ENCODE data around the gene C3.

DNA sequence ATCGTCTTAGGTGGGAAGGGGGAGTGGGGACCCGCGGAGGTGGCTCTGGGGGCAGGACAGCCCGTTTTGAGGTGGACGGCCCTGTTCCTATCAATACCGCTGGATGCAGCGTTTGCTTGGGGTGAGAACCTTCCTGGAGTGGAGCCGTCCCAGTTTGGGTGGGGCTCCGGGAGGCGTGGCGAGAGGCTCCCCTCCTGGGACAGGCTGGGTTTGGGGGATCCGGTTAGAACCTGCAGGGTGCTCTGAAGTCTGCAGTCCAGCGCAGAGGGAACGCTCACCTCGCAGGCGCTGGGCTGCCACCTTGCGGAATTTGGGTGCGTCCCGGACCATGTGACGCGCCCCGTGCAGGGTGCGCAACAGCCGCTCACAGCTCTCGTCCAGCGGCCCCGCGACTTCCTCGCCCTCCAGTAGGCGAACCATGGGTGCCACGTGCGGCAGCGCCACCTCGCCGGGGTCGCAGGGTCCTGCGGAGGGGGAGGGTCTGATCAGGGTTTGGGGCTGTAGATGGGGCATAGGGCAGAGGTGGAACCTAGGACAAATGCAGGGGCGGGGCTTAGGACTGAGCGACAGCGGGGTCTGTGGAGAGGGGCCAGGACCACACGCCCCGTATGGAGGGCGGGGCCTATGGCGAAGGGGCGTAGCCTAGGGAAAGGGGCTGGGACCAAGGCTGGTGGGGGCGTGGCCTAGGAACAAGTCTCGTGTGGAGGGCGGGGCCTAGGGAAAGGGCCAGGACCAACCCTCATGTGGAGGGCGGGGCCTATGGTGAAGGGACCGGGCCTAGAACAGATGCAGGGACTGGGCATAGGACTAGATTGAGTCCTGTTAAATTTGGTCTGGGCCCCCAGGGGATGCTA is 33.0 kb upstream of the C3 start:
- TF ChIP-seq, protein P1, sequence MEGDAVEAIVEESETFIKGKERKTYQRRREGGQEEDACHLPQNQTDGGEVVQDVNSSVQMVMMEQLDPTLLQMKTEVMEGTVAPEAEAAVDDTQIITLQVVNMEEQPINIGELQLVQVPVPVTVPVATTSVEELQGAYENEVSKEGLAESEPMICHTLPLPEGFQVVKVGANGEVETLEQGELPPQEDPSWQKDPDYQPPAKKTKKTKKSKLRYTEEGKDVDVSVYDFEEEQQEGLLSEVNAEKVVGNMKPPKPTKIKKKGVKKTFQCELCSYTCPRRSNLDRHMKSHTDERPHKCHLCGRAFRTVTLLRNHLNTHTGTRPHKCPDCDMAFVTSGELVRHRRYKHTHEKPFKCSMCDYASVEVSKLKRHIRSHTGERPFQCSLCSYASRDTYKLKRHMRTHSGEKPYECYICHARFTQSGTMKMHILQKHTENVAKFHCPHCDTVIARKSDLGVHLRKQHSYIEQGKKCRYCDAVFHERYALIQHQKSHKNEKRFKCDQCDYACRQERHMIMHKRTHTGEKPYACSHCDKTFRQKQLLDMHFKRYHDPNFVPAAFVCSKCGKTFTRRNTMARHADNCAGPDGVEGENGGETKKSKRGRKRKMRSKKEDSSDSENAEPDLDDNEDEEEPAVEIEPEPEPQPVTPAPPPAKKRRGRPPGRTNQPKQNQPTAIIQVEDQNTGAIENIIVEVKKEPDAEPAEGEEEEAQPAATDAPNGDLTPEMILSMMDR (IDR thresholded peaks at IDR 0.05): peak; percentile 52 to 72 (median 65)
- no peak for TF ChIP-seq POLR2A (IDR thresholded peaks at IDR 0.05)
